Karpas-422 (cell line): ENCODE data around the gene FAM72D. TPM values are rescaled to one million over a fixed set of nuclear protein-coding genes. Genes with fewer than 3 reads are reported as not detected.
"Not testable (repeated sequence)": the region's sequence is repeated elsewhere in the genome, so short reads cannot be mapped to it uniquely, and the experiment has no call there.

Experiments used
- DNase-seq: peaks from one replicate; pipeline ENCODE4 v3.0.0-alpha.2; 2015
- H2AFZ ChIP-seq: fragments of 200-600 bp; sonication (generic); 2 replicates; pipeline ENCODE4 v1.6.1; 2014; ENCODE audit warnings: antibody characterized with exemption, low read length, mixed read lengths
- H3K27ac ChIP-seq: fragments of 200-600 bp; sonication (generic); 2 replicates; pipeline ENCODE4 v1.5.1; 2014; ENCODE audit warnings: mild to moderate bottlenecking, low read length, moderate library complexity
- H3K27me3 ChIP-seq: fragments of 200-600 bp; sonication (generic); 2 replicates; pipeline ENCODE4 v1.6.1; 2014; ENCODE audit warnings: low read length, mixed read lengths
- H3K36me3 ChIP-seq: fragments of 200-600 bp; sonication (generic); 2 replicates; pipeline ENCODE4 v1.6.1; 2014; ENCODE audit warnings: low read length, mixed read lengths; ENCODE audit not compliant: insufficient read depth
- H3K4me1 ChIP-seq: fragments of 200-600 bp; sonication (generic); 2 replicates; pipeline ENCODE4 v1.6.1; 2014; ENCODE audit warnings: mild to moderate bottlenecking, low read length, mixed read lengths
- H3K4me2 ChIP-seq: fragments of 200-600 bp; sonication (generic); 2 replicates; pipeline ENCODE4 v1.6.1; 2014; ENCODE audit warnings: low read length, low read depth, mild to moderate bottlenecking; ENCODE audit not compliant: poor library complexity, severe bottlenecking
- H3K4me3 ChIP-seq: fragments of 200-600 bp; sonication (generic); 2 replicates; pipeline ENCODE4 v1.5.1; 2014; ENCODE audit warnings: mild to moderate bottlenecking, antibody characterized with exemption, low read length, mixed read lengths
- H3K79me2 ChIP-seq: fragments of 200-600 bp; sonication (generic); 2 replicates; pipeline ENCODE4 v1.6.1; 2014; ENCODE audit warnings: mild to moderate bottlenecking, low read length, mixed read lengths
- H3K9ac ChIP-seq: fragments of 200-600 bp; sonication (generic); 2 replicates; pipeline ENCODE4 v1.6.0; 2014; ENCODE audit warnings: low read length
- H3K9me2 ChIP-seq: fragments of 200-600 bp; sonication (generic), shearing (Covaris generic); replicated peaks from 2 replicates; pipeline ENCODE4 v1.6.0; 2014; ENCODE audit warnings: mild to moderate bottlenecking, low read length, moderate library complexity; ENCODE audit not compliant: insufficient read depth
- H3K9me3 ChIP-seq: fragments of 300-700, 200-600 bp; sonication (generic); 2 replicates; pipeline ENCODE4 v1.6.1; 2014; ENCODE audit warnings: low read length, mixed read lengths
- H4K20me1 ChIP-seq: fragments of 200-600 bp; sonication (generic); 2 replicates; pipeline ENCODE4 v1.6.1; 2014; ENCODE audit warnings: mild to moderate bottlenecking, antibody characterized with exemption, low read length, low read depth; ENCODE audit not compliant: insufficient read depth
- total RNA-seq: library from RNA; depleted of rRNA; stranded (reverse); fragments of >200 nt; shearing (Covaris generic); gene quantifications from 2 replicates; pipeline ENCODE4 v1.2.3, GENCODE V29; 2014; ENCODE audit warnings: low replicate concordance

The FAM72D gene
- total RNA-seq, 1 experiment from 2014 or later, result 18.6 TPM

- not testable (repeated sequence) for H3K9me3 ChIP-seq, H3K27me3 ChIP-seq, H3K36me3 ChIP-seq, H2AFZ ChIP-seq, H4K20me1 ChIP-seq, H3K4me3 ChIP-seq, DNase-seq, H3K27ac ChIP-seq, H3K9ac ChIP-seq, H3K79me2 ChIP-seq, H3K9me2 ChIP-seq, H3K4me1 ChIP-seq, H3K4me2 ChIP-seq
Measured at GRCh38 chr1:145127144-145127543, 31.4 kb downstream of the FAM72D start.

DNA sequence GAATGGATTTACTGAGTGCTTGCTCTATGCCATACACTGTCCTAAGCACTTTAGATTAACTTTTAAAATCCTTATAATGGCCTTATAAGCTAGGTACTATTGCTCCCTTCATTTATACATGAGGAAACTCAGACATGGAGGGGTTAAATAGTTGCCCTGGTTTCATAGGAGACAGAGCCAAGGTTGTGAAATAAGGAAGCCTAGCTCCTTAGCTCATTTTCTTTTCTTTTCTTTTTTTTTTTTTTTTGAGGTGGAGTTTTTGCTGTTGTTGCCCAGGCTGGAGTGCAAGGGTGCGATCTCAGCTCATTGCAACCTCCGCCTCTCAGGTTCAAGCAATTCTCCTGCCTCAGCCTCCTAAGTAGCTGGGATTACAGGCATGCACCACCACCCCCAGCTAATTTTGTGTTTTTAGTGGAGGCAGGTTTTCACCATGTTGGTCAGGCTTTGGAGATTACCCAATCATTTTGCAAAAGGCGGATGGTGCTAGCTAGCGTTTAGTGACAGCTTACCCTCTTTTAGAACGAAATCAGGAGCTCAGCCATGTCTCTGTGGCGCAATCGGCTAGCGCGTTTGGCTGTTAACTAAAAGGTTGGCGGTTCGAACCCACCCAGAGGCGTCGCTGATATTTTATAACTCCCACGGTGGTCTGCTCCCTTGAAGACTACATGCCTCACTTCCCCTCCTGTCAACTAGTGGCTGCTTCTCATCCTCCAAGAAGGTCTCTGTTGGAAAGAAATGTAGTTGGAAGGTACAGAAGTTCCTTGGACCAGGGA is 33.1 kb downstream of the FAM72D start:
- H3K4me1 ChIP-seq, result not testable (repeated sequence)

GRCh38 chr1:145134476-145134875 is 38.7 kb downstream of the FAM72D start:
- H3K9me3 ChIP-seq, H3K79me2 ChIP-seq, H3K27ac ChIP-seq, H3K4me2 ChIP-seq, H3K27me3 ChIP-seq, H3K36me3 ChIP-seq, H3K9me2 ChIP-seq, H4K20me1 ChIP-seq, H2AFZ ChIP-seq, H3K4me3 ChIP-seq, H3K4me1 ChIP-seq, H3K9ac ChIP-seq, DNase-seq: not testable (repeated sequence)

More for the DNA sequence above, 33.1 kb downstream of the FAM72D start:
- not testable (repeated sequence) for H3K79me2 ChIP-seq, H3K9me2 ChIP-seq, H3K4me2 ChIP-seq, H3K27me3 ChIP-seq, H3K4me3 ChIP-seq, H3K9ac ChIP-seq, H3K27ac ChIP-seq, H4K20me1 ChIP-seq, DNase-seq, H2AFZ ChIP-seq, H3K9me3 ChIP-seq, H3K36me3 ChIP-seq

DNA sequence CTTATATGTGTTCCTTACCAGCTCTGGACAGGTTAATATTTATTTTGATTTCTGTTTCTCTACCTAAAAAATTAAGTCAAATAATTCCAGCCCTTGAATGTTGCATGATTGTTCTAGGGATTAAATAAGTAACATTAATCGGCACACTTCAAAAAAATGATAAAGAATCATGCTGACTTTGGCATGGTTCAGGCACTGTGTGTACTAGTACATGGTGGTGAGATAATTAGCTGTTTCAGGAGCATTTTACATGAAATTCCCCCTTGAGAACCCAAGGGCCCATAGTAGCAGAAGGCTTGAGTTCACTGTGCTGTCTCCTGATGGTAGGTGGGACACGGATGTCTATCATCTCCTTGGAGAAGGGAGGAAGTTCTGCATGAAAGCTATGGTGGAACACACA is 44.8 kb downstream of the FAM72D start:
- H2AFZ ChIP-seq, DNase-seq: not testable (repeated sequence)

DNA sequence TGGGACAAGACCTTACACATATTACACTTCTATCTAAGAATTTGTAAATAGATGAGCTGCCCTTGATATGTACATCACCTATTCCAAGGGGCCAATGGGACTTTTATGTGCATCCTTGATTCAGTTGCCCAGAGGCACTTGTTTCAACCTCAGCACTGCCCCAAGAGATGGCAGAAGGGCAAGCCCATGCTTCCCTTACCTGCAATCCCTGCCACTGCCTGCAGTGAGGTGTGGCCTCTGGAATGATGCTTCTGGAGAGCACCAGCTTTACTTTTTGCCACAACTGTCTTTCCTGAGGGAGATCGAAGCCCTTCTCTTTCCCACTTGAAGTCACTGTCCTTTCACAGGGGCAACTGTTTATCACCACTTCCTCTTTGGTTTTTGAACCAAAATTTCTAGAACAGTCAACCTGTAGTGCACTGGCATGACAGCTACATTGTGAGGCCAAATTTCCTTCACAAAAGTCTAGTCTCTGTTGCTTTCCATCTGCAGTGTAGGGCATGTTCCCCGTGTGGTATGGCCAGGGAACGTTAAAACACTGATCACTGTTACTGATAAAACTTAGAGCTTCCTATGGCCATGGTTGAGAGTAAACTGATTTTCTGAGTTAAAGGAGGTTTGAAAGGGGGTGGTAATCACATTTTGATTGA is 48.6 kb downstream of the FAM72D start:
- H3K27me3 ChIP-seq, DNase-seq, H3K4me1 ChIP-seq, H3K27ac ChIP-seq, H3K4me2 ChIP-seq, H3K9me3 ChIP-seq, H3K9ac ChIP-seq, H3K36me3 ChIP-seq, H2AFZ ChIP-seq, H3K4me3 ChIP-seq, H4K20me1 ChIP-seq, H3K9me2 ChIP-seq, H3K79me2 ChIP-seq: not testable (repeated sequence)

More for the DNA sequence above, 44.8 kb downstream of the FAM72D start:
- not testable (repeated sequence) for H3K79me2 ChIP-seq, H3K4me3 ChIP-seq, H3K27me3 ChIP-seq, H3K27ac ChIP-seq, H3K36me3 ChIP-seq, H3K9ac ChIP-seq, H4K20me1 ChIP-seq, H3K9me2 ChIP-seq, H3K4me2 ChIP-seq, H3K4me1 ChIP-seq, H3K9me3 ChIP-seq

- H3K9me2 ChIP-seq, H3K9me3 ChIP-seq, H3K36me3 ChIP-seq, H4K20me1 ChIP-seq, H3K4me2 ChIP-seq, H3K27ac ChIP-seq, H2AFZ ChIP-seq, DNase-seq, H3K27me3 ChIP-seq, H3K4me3 ChIP-seq, H3K4me1 ChIP-seq, H3K79me2 ChIP-seq, H3K9ac ChIP-seq: not testable (repeated sequence)
Measured at GRCh38 chr1:145146308-145146707, 50.5 kb downstream of the FAM72D start.

GRCh38 chr1:145147172-145147571 is 51.4 kb downstream of the FAM72D start:
- not testable (repeated sequence) for H3K27me3 ChIP-seq, H3K9me3 ChIP-seq, H3K9me2 ChIP-seq, H3K4me1 ChIP-seq, H3K27ac ChIP-seq, H3K79me2 ChIP-seq, H4K20me1 ChIP-seq, H3K36me3 ChIP-seq, DNase-seq, H3K9ac ChIP-seq, H3K4me3 ChIP-seq, H2AFZ ChIP-seq, H3K4me2 ChIP-seq

DNA sequence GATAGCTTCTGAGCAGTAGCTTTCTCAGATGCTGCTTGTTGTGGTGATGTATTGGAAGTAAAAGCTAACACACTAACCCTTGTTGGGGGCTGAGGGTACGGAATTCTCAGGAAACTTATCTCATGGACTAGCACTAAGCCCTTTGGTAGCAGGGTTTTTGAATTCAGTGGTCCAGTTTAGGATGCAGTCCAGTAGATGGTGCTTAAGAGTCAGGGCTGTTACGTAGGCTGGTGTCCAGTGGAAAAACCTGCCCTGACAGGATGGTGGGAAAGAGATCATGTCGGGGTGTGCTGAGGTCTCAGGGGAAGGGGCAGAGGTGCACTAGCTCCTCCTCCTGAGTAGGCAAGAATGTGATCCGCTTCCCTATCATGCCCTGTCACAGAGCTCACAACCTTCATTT is 59.6 kb downstream of the FAM72D start:
- not testable (repeated sequence) for H4K20me1 ChIP-seq, H3K4me1 ChIP-seq, H2AFZ ChIP-seq, DNase-seq, H3K36me3 ChIP-seq, H3K9me2 ChIP-seq, H3K9ac ChIP-seq, H3K9me3 ChIP-seq, H3K27ac ChIP-seq, H3K27me3 ChIP-seq, H3K79me2 ChIP-seq, H3K4me2 ChIP-seq, H3K4me3 ChIP-seq
